ENCODE results near the gene MGAT4B.

- TF ChIP-seq, protein P1, sequence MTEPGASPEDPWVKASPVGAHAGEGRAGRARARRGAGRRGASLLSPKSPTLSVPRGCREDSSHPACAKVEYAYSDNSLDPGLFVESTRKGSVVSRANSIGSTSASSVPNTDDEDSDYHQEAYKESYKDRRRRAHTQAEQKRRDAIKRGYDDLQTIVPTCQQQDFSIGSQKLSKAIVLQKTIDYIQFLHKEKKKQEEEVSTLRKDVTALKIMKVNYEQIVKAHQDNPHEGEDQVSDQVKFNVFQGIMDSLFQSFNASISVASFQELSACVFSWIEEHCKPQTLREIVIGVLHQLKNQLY (CRISPR knock-in tag; IDR thresholded peaks at IDR 0.05): no peak
- TF ChIP-seq STAT6 (CRISPR knock-in tag; conservative IDR thresholded peaks at IDR 0.05; ENCODE audit: low read depth) (no peak), ZNF138 (CRISPR knock-in tag; conservative IDR thresholded peaks at IDR 0.05) (no peak), SP1 (CRISPR knock-in tag; conservative IDR thresholded peaks at IDR 0.05) (no peak), FOXJ3 (CRISPR knock-in tag; IDR thresholded peaks at IDR 0.05; ENCODE audit: borderline replicate concordance) (no peak)
- TF ChIP-seq, protein P2, sequence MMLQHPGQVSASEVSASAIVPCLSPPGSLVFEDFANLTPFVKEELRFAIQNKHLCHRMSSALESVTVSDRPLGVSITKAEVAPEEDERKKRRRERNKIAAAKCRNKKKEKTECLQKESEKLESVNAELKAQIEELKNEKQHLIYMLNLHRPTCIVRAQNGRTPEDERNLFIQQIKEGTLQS (CRISPR knock-in tag; conservative IDR thresholded peaks at IDR 0.05): no peak
- TF ChIP-seq, protein P3, sequence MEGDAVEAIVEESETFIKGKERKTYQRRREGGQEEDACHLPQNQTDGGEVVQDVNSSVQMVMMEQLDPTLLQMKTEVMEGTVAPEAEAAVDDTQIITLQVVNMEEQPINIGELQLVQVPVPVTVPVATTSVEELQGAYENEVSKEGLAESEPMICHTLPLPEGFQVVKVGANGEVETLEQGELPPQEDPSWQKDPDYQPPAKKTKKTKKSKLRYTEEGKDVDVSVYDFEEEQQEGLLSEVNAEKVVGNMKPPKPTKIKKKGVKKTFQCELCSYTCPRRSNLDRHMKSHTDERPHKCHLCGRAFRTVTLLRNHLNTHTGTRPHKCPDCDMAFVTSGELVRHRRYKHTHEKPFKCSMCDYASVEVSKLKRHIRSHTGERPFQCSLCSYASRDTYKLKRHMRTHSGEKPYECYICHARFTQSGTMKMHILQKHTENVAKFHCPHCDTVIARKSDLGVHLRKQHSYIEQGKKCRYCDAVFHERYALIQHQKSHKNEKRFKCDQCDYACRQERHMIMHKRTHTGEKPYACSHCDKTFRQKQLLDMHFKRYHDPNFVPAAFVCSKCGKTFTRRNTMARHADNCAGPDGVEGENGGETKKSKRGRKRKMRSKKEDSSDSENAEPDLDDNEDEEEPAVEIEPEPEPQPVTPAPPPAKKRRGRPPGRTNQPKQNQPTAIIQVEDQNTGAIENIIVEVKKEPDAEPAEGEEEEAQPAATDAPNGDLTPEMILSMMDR (IDR thresholded peaks at IDR 0.05): no peak
Measured at GRCh38 chr5:179788193-179788854, 18.3 kb downstream of the MGAT4B start.

Measured in WTC11 (cell line).